SK-N-SH (cell line): Measurements from ENCODE around the gene TTC7B.

ENCODE experiments used
- RAD21 ChIP-seq: IDR thresholded peaks from 2 replicates; pipeline ENCODE4 v1.6.1; 2012; ENCODE audit warnings: mild to moderate bottlenecking, low read length
- TF ChIP-seq, protein P1 (sequence below): fragments of 200-600 bp; sonication (generic); IDR thresholded peaks from 2 replicates; pipeline ENCODE4 v1.6.1; 2017; ENCODE audit warnings: antibody characterized with exemption, mild to moderate bottlenecking, moderate library complexity

DNA sequence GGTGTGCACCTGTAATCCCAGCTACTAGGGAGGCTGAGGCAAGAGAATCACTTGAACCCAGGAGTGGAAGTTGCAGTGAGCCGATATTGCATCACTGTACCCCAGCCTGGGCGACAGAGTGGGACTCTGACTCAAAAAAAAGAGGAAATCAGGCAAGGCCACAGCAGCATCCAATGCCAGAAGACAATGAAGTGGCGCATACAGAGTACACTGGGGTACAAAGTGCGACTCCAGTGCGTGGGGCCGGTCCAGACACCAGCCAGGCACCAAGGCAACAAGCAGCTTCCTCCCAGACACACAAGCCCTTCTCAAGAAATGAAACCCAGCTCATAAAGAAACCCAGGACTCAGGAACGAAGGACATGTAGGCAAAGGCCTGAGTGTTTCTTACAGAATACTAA, 28.2 kb downstream of the TTC7B start:
- TF ChIP-seq, protein P1, sequence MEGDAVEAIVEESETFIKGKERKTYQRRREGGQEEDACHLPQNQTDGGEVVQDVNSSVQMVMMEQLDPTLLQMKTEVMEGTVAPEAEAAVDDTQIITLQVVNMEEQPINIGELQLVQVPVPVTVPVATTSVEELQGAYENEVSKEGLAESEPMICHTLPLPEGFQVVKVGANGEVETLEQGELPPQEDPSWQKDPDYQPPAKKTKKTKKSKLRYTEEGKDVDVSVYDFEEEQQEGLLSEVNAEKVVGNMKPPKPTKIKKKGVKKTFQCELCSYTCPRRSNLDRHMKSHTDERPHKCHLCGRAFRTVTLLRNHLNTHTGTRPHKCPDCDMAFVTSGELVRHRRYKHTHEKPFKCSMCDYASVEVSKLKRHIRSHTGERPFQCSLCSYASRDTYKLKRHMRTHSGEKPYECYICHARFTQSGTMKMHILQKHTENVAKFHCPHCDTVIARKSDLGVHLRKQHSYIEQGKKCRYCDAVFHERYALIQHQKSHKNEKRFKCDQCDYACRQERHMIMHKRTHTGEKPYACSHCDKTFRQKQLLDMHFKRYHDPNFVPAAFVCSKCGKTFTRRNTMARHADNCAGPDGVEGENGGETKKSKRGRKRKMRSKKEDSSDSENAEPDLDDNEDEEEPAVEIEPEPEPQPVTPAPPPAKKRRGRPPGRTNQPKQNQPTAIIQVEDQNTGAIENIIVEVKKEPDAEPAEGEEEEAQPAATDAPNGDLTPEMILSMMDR, result no peak
- no peak for TF ChIP-seq RAD21
